HL-60 (cell line): Measurements from ENCODE around the gene GGTLC3.
"Not testable (repeated sequence)": the region's sequence is repeated elsewhere in the genome, so short reads cannot be mapped to it uniquely, and the experiment has no call there.

Experiments used
- REST ChIP-seq: IDR thresholded peaks from 2 replicates; pipeline ENCODE4 v1.6.1; 2012; ENCODE audit warnings: low read depth; ENCODE audit not compliant: insufficient replicate concordance
- TF ChIP-seq, protein P1 (sequence below): IDR thresholded peaks from one replicate; pipeline ENCODE4 v1.5.1; 2011; ENCODE audit warnings: low read length, control low read depth, inconsistent platforms; ENCODE audit not compliant: insufficient read depth

GRCh38 chr22:18533633-18534032 lies 15.7 kb upstream of the GGTLC3 start:
- TF ChIP-seq, protein P1, sequence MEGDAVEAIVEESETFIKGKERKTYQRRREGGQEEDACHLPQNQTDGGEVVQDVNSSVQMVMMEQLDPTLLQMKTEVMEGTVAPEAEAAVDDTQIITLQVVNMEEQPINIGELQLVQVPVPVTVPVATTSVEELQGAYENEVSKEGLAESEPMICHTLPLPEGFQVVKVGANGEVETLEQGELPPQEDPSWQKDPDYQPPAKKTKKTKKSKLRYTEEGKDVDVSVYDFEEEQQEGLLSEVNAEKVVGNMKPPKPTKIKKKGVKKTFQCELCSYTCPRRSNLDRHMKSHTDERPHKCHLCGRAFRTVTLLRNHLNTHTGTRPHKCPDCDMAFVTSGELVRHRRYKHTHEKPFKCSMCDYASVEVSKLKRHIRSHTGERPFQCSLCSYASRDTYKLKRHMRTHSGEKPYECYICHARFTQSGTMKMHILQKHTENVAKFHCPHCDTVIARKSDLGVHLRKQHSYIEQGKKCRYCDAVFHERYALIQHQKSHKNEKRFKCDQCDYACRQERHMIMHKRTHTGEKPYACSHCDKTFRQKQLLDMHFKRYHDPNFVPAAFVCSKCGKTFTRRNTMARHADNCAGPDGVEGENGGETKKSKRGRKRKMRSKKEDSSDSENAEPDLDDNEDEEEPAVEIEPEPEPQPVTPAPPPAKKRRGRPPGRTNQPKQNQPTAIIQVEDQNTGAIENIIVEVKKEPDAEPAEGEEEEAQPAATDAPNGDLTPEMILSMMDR, result not testable (repeated sequence)
- not testable (repeated sequence) for TF ChIP-seq REST
